MCF 10A (cell line): ENCODE data around the gene PSMD1. TPM values are rescaled to one million over a fixed set of nuclear protein-coding genes. Genes with fewer than 3 reads are reported as not detected.
A peak's percentile ranks its signal among the peaks of the same experiment; 100 is the strongest.

Experiments
- BruUV-seq: library from RNA; stranded (reverse); fragments of 400-500 nt; replicated peaks from 2 replicates; lab custom pipeline; 2021; lab: Mats Ljungman, UMichigan
- CTCF ChIA-PET: fragments of 300-600 bp; sonication (Branson Sonifier 250); formaldehyde crosslinking; extraction: SDS; loops from one replicate; lab custom pipeline; 2021; ENCODE audit warnings: antibody characterized with exemption, inconsistent platforms; lab: Yijun Ruan, JAX
- POLR2A ChIA-PET: fragments of 300-600, 350-650 bp; sonication (Branson Sonifier 250); formaldehyde crosslinking; extraction: SDS; loops from one replicate; lab custom pipeline; 2020; ENCODE audit warnings: antibody characterized with exemption, inconsistent platforms; lab: Yijun Ruan, JAX
- DNase-seq: peaks from one replicate; pipeline ENCODE4 v3.0.0-alpha.2; 2018; ENCODE audit not compliant: unreplicated experiment
- H3K27ac Mint-ChIP-seq: one replicate; pipeline ENCODE4 v1.8.0; 2022; ENCODE audit warnings: mild to moderate bottlenecking, low read depth, mixed read lengths; ENCODE audit not compliant: unreplicated experiment
- H3K27me3 Mint-ChIP-seq: one replicate; pipeline ENCODE4 v1.8.0; 2022; ENCODE audit warnings: mixed read lengths; ENCODE audit not compliant: insufficient read depth, unreplicated experiment
- H3K36me3 Mint-ChIP-seq: one replicate; pipeline ENCODE4 v1.8.0; 2022; ENCODE audit warnings: mild to moderate bottlenecking, moderate library complexity, mixed read lengths; ENCODE audit not compliant: insufficient read depth, unreplicated experiment
- H3K4me1 Mint-ChIP-seq: one replicate; pipeline ENCODE4 v1.8.0; 2022; ENCODE audit warnings: mixed read lengths; ENCODE audit not compliant: insufficient read depth, unreplicated experiment
- H3K4me3 Mint-ChIP-seq: one replicate; pipeline ENCODE4 v1.8.0; 2022; ENCODE audit warnings: mild to moderate bottlenecking, moderate library complexity, mixed read lengths; ENCODE audit not compliant: unreplicated experiment
- H3K9me3 Mint-ChIP-seq: one replicate; pipeline ENCODE4 v1.8.0; 2022; ENCODE audit warnings: mixed read lengths; ENCODE audit not compliant: unreplicated experiment
- CTCF ChIP-seq: fragments of 200-600 bp; IDR thresholded peaks from one replicate; pipeline ENCODE4 v1.8.0; 2022; ENCODE audit warnings: antibody characterized with exemption, mild to moderate bottlenecking; ENCODE audit not compliant: unreplicated experiment
- intact Hi-C: fragments of 100-400 bp; cut with micrococcal nuclease; formaldehyde crosslinking; loops from 2 replicates; pipeline ENCODE4 v1.14.1; 2022
- total RNA-seq: library from RNA; stranded (reverse); gene quantifications from 2 replicates; pipeline ENCODE4 v1.2.3, GENCODE V29; 2022

Gene PSMD1
- total RNA-seq, 1 experiment from 2014 or later, result 88.5 TPM

DNA sequence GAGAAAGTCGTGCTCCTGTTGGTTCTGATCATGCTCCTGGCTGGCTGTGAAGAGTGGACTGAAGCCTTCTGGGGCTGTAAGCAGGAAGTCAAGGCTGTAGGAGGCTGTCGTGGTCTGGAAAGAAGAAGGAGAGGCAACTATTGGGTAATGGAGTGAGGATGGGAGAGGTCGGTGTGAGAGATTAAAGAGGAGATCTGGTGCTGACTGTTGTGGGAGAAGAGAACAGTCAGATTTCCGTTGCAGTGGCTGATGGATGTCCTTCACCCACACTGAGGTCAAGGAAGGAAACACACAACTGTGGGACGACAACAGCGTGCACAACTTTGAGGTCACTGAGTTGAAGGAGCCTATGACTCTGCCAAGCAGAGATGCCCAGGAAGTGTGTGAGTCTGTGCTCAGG lies 2.8 kb upstream of the PSMD1 start:
- H3K36me3 Mint-ChIP-seq, result no peaks in the 10 kb centered on the region
- intact Hi-C loops, result loop anchor here (2.0 kb wide), 1 partner anchor 229 kb away; no protein-coding TSS in a partner anchor
- no peak overlapping the region for H3K27ac Mint-ChIP-seq
- BruUV-seq, result no TSS peak
- no peak for TF ChIP-seq CTCF
- POLR2A ChIA-PET, result no interaction called here
- no peak for DNase-seq
- H3K9me3 Mint-ChIP-seq, result no peaks in the 10 kb centered on the region
- no peaks in the 10 kb centered on the region for H3K27me3 Mint-ChIP-seq
- H3K4me1 Mint-ChIP-seq, result peaks cover 20% of the 10 kb centered on the region
- CTCF ChIA-PET, result interaction anchor here (1.1 to 3.8 kb wide), 4 partner anchors 9 to 232 kb away, joined by 4 to 16 read pairs (median 8); no protein-coding TSS in a partner anchor
- no peak overlapping the region for H3K4me3 Mint-ChIP-seq

DNA sequence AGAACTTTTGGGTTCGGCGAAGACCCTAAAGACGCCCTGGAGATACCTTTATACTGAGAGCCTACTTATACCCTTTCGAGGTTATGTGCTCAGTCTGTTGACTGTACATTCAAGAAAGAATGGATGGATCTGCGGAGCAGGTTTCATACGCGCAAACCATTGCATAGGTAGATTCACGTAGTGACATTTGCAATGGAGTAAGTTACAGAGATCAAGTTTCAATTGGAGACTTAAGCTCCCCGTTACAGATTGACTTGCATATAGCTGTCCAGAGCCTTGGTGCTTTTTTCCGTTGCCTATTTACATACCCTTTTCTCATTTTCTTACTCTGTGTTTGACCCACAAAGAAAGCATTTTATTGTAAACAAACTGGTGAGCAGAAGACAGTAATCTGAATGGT lies 923 bp downstream of the PSMD1 start:
- H3K4me3 Mint-ChIP-seq, result peak overlapping the region; percentile 78
- no TSS peak for BruUV-seq
- peak; percentile 11 for DNase-seq
- H3K4me1 Mint-ChIP-seq, result peaks cover 36% of the 10 kb centered on the region
- intact Hi-C loops, result loop anchor here (2.0 kb wide), 1 partner anchor 149 kb away; no protein-coding TSS in a partner anchor
- TF ChIP-seq CTCF, result no peak
- no peaks in the 10 kb centered on the region for H3K9me3 Mint-ChIP-seq
- ChIA-PET POLR2A (interaction anchor here (0.5 to 1.8 kb wide), 11 partner anchors 12 to 1568 kb away, joined by 3 to 9 read pairs (median 4); partner anchors contain the start of gene NCL), CTCF (interaction anchor here (0.8 to 1.5 kb wide), 3 partner anchors 10 to 243 kb away, joined by 3 to 5 read pairs (median 3); no protein-coding TSS in a partner anchor)
- H3K27ac Mint-ChIP-seq, result peak overlapping the region; percentile 97
- peaks cover 16% of the 10 kb centered on the region for H3K36me3 Mint-ChIP-seq
- no peaks in the 10 kb centered on the region for H3K27me3 Mint-ChIP-seq

- Mint-ChIP-seq H3K36me3 (peaks cover 30% of the 10 kb centered on the region), H3K27ac (peak overlapping the region; percentile 55), H3K9me3 (no peaks in the 10 kb centered on the region), H3K27me3 (no peaks in the 10 kb centered on the region), H3K4me1 (peaks cover 31% of the 10 kb centered on the region), H3K4me3 (peak overlapping the region; percentile 78)
- TF ChIP-seq CTCF, result no peak
- CTCF ChIA-PET, result interaction anchor here (0.7 to 1.4 kb wide), 2 partner anchors 10 to 22 kb away, joined by 3 to 6 read pairs; no protein-coding TSS in a partner anchor
- DNase-seq, result no peak
- POLR2A ChIA-PET, result interaction anchor here (0.9 to 1.4 kb wide), 3 partner anchors 12 to 405 kb away, joined by 3 to 9 read pairs (median 3); partner anchors contain the start of gene NCL
- intact Hi-C loops, result no loop called here
- no TSS peak for BruUV-seq
These were observed 2.3 kb downstream of the PSMD1 start for GRCh38 chr2:231058761-231059550.

DNA sequence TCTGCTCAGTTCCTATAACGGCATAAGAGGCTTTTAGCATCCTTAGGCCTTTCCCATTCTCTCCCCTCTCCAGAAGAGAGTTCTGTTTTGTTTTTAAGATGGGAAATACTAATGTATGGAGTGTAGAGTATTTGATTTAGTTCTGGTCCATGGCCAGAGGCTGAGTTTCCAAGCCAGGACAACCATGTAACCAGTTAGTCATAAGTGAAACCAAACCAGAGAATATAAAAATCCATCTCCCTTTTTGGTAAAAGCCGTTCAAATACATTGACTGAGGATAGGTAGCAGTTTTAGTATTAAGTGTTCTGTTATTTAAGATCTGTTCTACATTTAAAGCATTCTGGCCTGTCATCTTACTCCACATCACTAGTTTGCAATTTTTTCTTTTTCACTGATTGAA lies 3.1 kb downstream of the PSMD1 start:
- no TSS peak for BruUV-seq
- DNase-seq, result no peak
- POLR2A ChIA-PET, result no interaction called here
- CTCF ChIA-PET, result interaction anchor here (0.5 to 1.4 kb wide), 2 partner anchors 9 to 29 kb away, joined by 3 to 6 read pairs; no protein-coding TSS in a partner anchor
- intact Hi-C loops, result no loop called here
- H3K4me3 Mint-ChIP-seq, result peak overlapping the region; percentile 78
- H3K9me3 Mint-ChIP-seq, result no peaks in the 10 kb centered on the region
- H3K4me1 Mint-ChIP-seq, result peaks cover 30% of the 10 kb centered on the region
- H3K27me3 Mint-ChIP-seq, result no peaks in the 10 kb centered on the region
- H3K27ac Mint-ChIP-seq, result peak overlapping the region; percentile 55
- no peak for TF ChIP-seq CTCF
- H3K36me3 Mint-ChIP-seq, result peaks cover 38% of the 10 kb centered on the region
